Activated CD4-positive, alpha-beta T cell treated with anti-CD3 and anti-CD28 coated beads, Interleukin-2, amount 10 ng/mL, durations not matched to agents 24 days and 14 days (primary cell): ENCODE results near the gene FLOT1. TPM values are rescaled to one million over a fixed set of nuclear protein-coding genes. Genes with fewer than 3 reads are reported as not detected.

Experiments
- DNase-seq: peaks from one replicate; pipeline ENCODE4 v3.0.0; 2022
- H3K27ac Mint-ChIP-seq: one replicate; pipeline ENCODE4 v1.8.0; 2022; ENCODE audit warnings: mild to moderate bottlenecking, mixed read lengths
- H3K27me3 Mint-ChIP-seq: one replicate; pipeline ENCODE4 v1.8.0; 2022; ENCODE audit warnings: mixed read lengths
- H3K36me3 Mint-ChIP-seq: one replicate; pipeline ENCODE4 v1.8.0; 2022; ENCODE audit warnings: low read depth, mild to moderate bottlenecking, mixed read lengths
- H3K4me1 Mint-ChIP-seq: one replicate; pipeline ENCODE4 v1.8.0; 2021; ENCODE audit warnings: mixed read lengths
- H3K4me3 Mint-ChIP-seq: one replicate; pipeline ENCODE4 v1.8.0; 2022; ENCODE audit warnings: mild to moderate bottlenecking, moderate library complexity, mixed read lengths
- H3K9me3 Mint-ChIP-seq: one replicate; pipeline ENCODE4 v1.8.0; 2021; ENCODE audit warnings: mixed read lengths
- intact Hi-C: fragments of 100-400 bp; cut with micrococcal nuclease; formaldehyde crosslinking; loops from one replicate; pipeline ENCODE4 v1.15.1; 2023
- total RNA-seq: library from RNA; stranded (reverse); gene quantifications from 2 replicates; pipeline ENCODE4 v1.2.3, GENCODE V29; 2022

The FLOT1 gene
- total RNA-seq, 1 donor from 2014 or later = 260 TPM

DNA sequence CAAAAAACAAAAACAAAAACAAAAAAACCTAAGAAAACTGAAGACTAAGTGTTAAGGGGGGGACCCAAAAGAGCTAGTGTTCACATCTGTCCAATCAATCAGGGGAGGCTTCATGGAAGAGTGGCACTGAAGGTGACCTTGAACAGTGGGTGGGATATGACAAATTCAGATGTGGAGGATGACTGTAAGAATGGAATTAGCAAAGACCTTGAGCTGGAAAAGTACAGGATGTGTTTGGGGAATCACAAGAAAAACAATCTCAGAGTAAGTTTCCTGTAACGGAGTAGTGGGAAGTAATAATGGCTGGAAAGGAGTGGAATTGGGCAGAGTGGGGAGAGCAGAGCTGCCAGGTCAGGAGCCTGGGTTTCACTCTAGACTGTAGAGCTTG is 4.8 kb upstream of the FLOT1 start:
- intact Hi-C loops = no loop called here
- Mint-ChIP-seq H3K36me3 (peaks cover 17% of the 10 kb centered on the region), H3K4me3 (no peak overlapping the region), H3K27ac (peak overlapping the region; percentile 3), H3K9me3 (no peaks in the 10 kb centered on the region), H3K4me1 (peaks cover 42% of the 10 kb centered on the region), H3K27me3 (no peaks in the 10 kb centered on the region)
- DNase-seq = no peak

DNA sequence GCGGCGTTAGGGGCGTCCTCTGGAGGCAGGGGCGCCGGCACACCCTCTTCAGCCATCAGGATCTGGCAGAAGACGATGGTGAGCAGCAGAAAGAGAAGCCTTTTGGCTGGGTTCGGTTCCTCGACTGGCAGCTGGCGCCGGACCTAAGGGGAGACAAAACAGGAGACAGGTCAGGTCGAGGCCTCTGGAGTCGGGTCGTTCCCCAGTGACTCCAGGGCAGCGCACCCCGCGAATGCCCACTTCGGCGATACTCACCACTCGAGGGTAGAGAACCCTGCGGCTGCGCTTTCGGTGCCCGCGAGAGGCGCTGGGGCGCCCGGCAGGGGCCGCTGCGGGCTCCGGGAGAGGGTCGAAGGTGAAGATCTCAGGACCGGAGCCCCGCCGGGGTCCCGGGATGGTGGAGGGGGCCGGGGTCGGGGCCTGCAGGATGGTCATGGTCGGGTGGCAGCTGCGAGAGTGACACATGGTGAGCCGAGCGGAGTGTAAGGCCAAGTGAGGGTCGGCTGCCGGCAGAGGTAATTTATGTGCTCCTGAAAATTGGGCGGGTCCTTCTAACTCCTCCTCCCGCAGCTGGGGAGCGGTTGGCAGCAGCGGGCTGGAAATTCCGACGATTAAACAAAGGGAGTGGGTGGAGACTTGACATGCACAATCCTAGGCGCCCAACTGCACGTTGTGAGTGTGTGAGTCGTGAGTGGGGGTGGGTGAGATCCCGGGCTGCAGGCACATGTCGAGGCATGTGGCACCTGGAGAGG is 1.7 kb upstream of the FLOT1 start, which contains the start of gene IER3:
Gene IER3, minus strand, starts transcription at position 494 of the 752 bp plus-strand sequence. Its CDS starts 29 bp downstream, at position 465.
- peak within 1 kb of the TSS; percentile 98 for H3K4me3 Mint-ChIP-seq
- peak within 1 kb of the TSS; percentile 94 for H3K27ac Mint-ChIP-seq
- no peaks in the 10 kb centered on the region for H3K9me3 Mint-ChIP-seq
- H3K27me3 Mint-ChIP-seq = no peaks in the 10 kb centered on the region
- peaks cover 47% of the 10 kb centered on the region for H3K36me3 Mint-ChIP-seq
- peak; percentile 93 for DNase-seq
- intact Hi-C loops = loop anchor here (1.0 to 5.0 kb wide), 2 partner anchors 66 to 343 kb away; no protein-coding TSS in a partner anchor
- peaks cover 60% of the 10 kb centered on the region for H3K4me1 Mint-ChIP-seq

GRCh38 chr6:30743099-30744053 is 889 bp upstream of the FLOT1 start:
- Mint-ChIP-seq H3K27ac (peak overlapping the region; percentile 94), H3K27me3 (no peaks in the 10 kb centered on the region), H3K9me3 (no peaks in the 10 kb centered on the region), H3K4me1 (peaks cover 64% of the 10 kb centered on the region), H3K4me3 (peak overlapping the region; percentile 98), H3K36me3 (peaks cover 56% of the 10 kb centered on the region)
- intact Hi-C loops = loop anchor here (1.0 to 5.0 kb wide), 3 partner anchors 67 to 344 kb away; partner anchors contain the start of genes MRPS18B and PPP1R10
- DNase-seq = peak; percentile 84

- Mint-ChIP-seq H3K36me3 (peaks cover 71% of the 10 kb centered on the region), H3K4me1 (peaks cover 61% of the 10 kb centered on the region), H3K27me3 (no peaks in the 10 kb centered on the region), H3K27ac (peak overlapping the region; percentile 94), H3K4me3 (peak overlapping the region; percentile 98), H3K9me3 (no peaks in the 10 kb centered on the region)
- peak; percentile 67 for DNase-seq
- intact Hi-C loops = loop anchor here (1.0 to 5.0 kb wide), 7 partner anchors 8 to 345 kb away; partner anchors contain the start of genes MDC1, MRPS18B and PPP1R10
Measured at GRCh38 chr6:30741789-30742315, 635 bp downstream of the FLOT1 start.

- Mint-ChIP-seq H3K36me3 (peaks cover 76% of the 10 kb centered on the region), H3K4me3 (peak overlapping the region; percentile 98), H3K27ac (peak overlapping the region; percentile 94), H3K4me1 (peaks cover 62% of the 10 kb centered on the region), H3K9me3 (no peaks in the 10 kb centered on the region), H3K27me3 (no peaks in the 10 kb centered on the region)
- peak; percentile 61 for DNase-seq
- intact Hi-C loops = loop anchor here (5.0 kb wide), 1 partner anchor 346 kb away; no protein-coding TSS in a partner anchor
Measured at GRCh38 chr6:30741063-30741779, 1.3 kb downstream of the FLOT1 start.

DNA sequence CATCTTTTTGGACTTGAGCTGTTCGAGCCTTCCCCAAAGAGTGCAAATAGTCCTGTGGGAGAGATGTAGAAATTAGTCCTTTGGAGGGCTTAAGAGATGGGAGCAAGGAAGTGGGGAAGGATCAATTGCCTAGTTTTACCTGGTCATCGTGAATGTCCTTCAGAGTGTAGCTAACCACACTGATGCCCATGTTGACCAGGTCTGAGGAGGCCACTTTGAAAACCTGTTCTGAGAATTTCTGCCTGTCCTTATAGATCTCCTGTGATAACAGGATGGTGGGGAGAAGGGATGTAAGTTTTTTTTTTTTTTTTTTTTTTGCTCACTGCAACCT is 2.0 kb downstream of the FLOT1 start:
- no peak for DNase-seq
- Mint-ChIP-seq H3K27me3 (no peaks in the 10 kb centered on the region), H3K9me3 (no peaks in the 10 kb centered on the region), H3K4me1 (peaks cover 66% of the 10 kb centered on the region), H3K27ac (peak overlapping the region; percentile 94), H3K36me3 (peaks cover 83% of the 10 kb centered on the region), H3K4me3 (peak overlapping the region; percentile 98)
- intact Hi-C loops = loop anchor here (5.0 kb wide), 1 partner anchor 347 kb away; no protein-coding TSS in a partner anchor

DNA sequence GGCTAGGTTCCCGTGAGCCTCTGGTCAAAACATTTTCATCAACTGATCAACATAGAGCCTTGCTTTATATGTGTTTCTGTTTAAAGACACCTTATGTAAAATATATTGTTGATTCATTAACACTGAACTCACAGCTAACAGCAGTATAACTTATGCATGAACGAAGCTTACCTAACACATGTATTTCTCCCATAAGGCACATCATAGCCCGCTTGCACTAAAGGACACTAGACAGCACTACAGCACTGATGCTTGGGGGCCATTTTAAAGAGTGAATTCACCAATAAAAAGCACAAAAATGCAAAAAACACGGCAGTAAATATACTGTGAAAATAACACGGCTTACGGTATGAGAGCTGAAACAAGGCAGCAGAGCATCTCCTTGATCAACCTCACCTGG is 4.0 kb downstream of the FLOT1 start:
- intact Hi-C loops = loop anchor here (5.0 to 10.0 kb wide), 2 partner anchors 56 to 616 kb away; partner anchors contain the start of gene HLA-B
- DNase-seq = no peak
- Mint-ChIP-seq H3K27me3 (no peaks in the 10 kb centered on the region), H3K27ac (peak overlapping the region; percentile 81), H3K4me3 (peak overlapping the region; percentile 98), H3K4me1 (peaks cover 67% of the 10 kb centered on the region), H3K9me3 (no peaks in the 10 kb centered on the region), H3K36me3 (peaks cover 88% of the 10 kb centered on the region)

DNA sequence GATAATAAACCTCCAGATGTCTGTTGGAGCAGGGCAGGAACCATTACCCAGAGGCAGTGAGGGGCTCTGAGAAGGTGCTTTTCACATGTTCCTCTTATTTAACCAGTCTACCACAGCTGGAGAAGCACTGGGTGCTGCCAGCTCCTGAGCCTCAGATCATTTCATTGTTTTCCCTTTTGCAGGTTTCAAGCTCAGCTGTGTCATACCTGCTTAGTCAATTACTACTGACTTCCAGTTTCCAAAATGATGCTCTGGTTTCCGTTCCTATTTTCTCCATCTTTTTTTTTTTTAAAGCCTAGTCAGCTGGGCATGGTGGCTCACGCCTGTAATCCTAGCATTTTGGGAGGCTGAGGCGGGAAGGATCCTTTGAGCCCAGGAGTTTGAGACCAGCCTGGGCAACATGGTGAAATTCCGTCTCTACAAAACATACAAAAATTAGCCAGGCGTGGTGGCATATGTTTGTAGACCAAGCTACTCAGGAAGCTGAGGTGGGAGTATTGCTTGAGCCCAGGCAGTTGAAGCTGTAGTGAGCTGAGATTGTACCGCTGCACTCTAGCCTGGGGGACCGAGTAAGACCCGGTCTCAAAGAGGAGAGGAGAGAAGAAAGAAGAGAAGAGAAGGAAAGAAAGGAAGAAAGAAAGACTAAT is 6.7 kb downstream of the FLOT1 start:
- Mint-ChIP-seq H3K9me3 (no peaks in the 10 kb centered on the region), H3K36me3 (peaks cover 81% of the 10 kb centered on the region), H3K27ac (peak overlapping the region; percentile 97), H3K27me3 (no peaks in the 10 kb centered on the region), H3K4me3 (peak overlapping the region; percentile 80), H3K4me1 (peaks cover 73% of the 10 kb centered on the region)
- intact Hi-C loops = loop anchor here (2.0 to 10.0 kb wide), 3 partner anchors 15 to 619 kb away; partner anchors contain the start of genes HLA-B and TUBB
- no peak for DNase-seq

DNA sequence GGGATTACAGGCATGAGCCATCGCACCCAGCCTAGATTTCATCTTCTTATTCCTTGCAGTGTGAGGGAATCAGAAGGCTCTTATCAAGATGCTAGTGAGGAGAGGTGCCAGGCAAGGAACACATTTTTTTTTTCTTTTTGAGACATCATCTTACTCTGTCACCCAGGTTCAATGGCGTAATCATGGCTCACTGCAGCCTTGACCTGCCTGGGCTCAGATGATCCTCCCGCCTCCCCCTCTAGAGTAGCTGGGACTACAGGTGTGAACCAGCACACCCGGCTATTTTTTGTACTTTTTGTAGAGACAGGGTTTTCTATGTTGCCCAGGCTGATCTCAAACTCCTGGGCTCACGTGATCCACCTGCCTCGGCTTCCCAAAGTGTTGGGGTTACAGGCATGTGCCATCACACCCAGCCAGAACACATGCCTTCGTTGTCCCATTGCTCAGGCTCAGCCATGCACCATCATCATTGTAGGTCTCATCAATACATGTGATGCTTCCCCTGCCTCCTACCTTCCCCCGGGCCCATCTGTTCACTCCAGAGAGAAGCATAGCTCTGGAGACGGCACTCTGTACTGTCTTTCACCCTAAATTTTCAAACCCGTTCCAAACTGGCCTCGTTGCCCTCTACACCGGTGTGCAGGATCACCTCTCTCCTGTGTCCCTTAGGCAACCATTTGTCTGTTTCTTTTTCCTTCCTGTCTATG is 10.1 kb downstream of the FLOT1 start:
- Mint-ChIP-seq H3K36me3 (peaks cover 71% of the 10 kb centered on the region), H3K27me3 (no peaks in the 10 kb centered on the region), H3K27ac (peak overlapping the region; percentile 34), H3K9me3 (no peaks in the 10 kb centered on the region), H3K4me3 (peak overlapping the region; percentile 8), H3K4me1 (peaks cover 58% of the 10 kb centered on the region)
- intact Hi-C loops = loop anchor here (10.0 kb wide), 1 partner anchor 622 kb away; the partner anchor contains the start of gene HLA-B
- DNase-seq = no peak

GRCh38 chr6:30730601-30731435 is 11.7 kb downstream of the FLOT1 start:
- no peaks in the 10 kb centered on the region for H3K27me3 Mint-ChIP-seq
- H3K36me3 Mint-ChIP-seq = peaks cover 68% of the 10 kb centered on the region
- peak overlapping the region; percentile 75 for H3K4me3 Mint-ChIP-seq
- H3K27ac Mint-ChIP-seq = peak overlapping the region; percentile 87
- intact Hi-C loops = loop anchor here (1.0 to 10.0 kb wide), 3 partner anchors 9 to 624 kb away; partner anchors contain the start of gene HLA-B
- peaks cover 49% of the 10 kb centered on the region for H3K4me1 Mint-ChIP-seq
- peak; percentile 95 for DNase-seq
- H3K9me3 Mint-ChIP-seq = no peaks in the 10 kb centered on the region

- peaks cover 54% of the 10 kb centered on the region for H3K4me1 Mint-ChIP-seq
- H3K36me3 Mint-ChIP-seq = peaks cover 76% of the 10 kb centered on the region
- peak; percentile 57 for DNase-seq
- H3K27ac Mint-ChIP-seq = peak overlapping the region; percentile 25
- H3K9me3 Mint-ChIP-seq = no peaks in the 10 kb centered on the region
- intact Hi-C loops = loop anchor here (10.0 kb wide), 1 partner anchor 357 kb away; no protein-coding TSS in a partner anchor
- no peak overlapping the region for H3K4me3 Mint-ChIP-seq
- H3K27me3 Mint-ChIP-seq = no peaks in the 10 kb centered on the region
Measured at GRCh38 chr6:30727920-30728553, 14.4 kb downstream of the FLOT1 start.
